Measurements from ENCODE around the gene F2R.
"Not testable (repeated sequence)": the region's sequence is repeated elsewhere in the genome, so short reads cannot be mapped to it uniquely, and the experiment has no call there.

F2R gene

DNA sequence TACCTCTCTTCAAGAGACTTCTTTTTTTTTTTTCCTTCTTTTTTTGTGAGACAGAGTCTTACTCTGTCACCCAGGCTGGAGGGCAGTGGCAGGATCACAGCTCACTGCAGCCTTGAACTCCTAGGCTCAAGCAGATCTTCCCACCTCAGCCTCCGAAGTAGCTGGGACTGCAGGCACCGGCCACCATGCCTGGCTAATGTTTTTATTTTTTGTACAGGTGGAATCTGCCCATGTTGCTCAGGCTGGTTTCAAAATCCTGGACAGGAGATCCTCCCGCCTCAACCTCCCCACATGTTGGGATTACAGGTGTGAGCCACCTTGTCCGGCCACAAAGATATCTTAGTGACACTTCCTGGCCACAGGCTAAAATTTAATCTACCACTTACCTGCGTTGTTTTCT is 60.0 kb downstream of the F2R start:
- TF ChIP-seq, protein P1, sequence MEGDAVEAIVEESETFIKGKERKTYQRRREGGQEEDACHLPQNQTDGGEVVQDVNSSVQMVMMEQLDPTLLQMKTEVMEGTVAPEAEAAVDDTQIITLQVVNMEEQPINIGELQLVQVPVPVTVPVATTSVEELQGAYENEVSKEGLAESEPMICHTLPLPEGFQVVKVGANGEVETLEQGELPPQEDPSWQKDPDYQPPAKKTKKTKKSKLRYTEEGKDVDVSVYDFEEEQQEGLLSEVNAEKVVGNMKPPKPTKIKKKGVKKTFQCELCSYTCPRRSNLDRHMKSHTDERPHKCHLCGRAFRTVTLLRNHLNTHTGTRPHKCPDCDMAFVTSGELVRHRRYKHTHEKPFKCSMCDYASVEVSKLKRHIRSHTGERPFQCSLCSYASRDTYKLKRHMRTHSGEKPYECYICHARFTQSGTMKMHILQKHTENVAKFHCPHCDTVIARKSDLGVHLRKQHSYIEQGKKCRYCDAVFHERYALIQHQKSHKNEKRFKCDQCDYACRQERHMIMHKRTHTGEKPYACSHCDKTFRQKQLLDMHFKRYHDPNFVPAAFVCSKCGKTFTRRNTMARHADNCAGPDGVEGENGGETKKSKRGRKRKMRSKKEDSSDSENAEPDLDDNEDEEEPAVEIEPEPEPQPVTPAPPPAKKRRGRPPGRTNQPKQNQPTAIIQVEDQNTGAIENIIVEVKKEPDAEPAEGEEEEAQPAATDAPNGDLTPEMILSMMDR (conservative IDR thresholded peaks at IDR 0.05), result no peak
- no peak for TF ChIP-seq ZFX (IDR thresholded peaks at IDR 0.05)
- H3K27ac ChIP-seq, result no peak overlapping the region

DNA sequence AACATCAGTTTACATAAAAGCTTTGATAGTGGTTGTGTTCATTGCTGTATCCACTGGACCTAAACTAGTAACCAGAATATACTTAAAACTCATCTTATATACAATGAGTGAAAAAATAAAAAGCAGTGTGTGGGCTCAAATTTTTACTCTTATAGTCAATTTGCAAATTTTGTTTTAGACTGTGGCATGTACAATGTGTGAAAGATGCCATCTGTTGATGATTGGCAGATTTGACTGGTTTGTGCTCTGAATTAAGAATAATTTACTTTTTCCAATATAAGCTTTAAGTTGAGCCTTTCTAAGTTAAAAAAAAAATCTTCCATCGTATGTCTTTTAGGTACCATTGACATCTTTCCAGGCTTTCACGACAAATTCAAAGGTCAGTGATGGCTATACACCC is 60.5 kb downstream of the F2R start:
- H3K27ac ChIP-seq, result no peak overlapping the region
- TF ChIP-seq ZFX (IDR thresholded peaks at IDR 0.05), result no peak
- TF ChIP-seq, protein P1 (conservative IDR thresholded peaks at IDR 0.05), result no peak

DNA sequence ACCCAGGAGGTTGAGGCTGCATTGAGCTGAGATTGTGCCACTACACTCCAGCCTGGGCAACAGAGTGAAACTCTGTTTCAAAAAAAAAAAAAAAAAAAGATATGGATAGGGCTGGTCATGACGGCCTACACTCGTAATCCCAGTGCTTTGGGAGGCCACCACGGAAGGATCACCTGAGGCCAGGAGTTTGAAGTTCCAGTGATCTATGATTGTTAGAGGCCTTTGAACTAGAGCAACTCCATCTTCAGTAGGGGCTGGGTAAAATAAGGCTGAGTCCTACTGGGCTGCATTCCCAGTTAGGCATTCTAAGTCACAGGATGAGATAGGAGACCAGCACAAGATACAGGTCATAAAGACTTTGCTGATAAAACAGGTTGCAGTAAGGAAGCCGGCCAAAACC is 64.7 kb downstream of the F2R start:
- H3K27ac ChIP-seq, result not testable (repeated sequence)

DNA sequence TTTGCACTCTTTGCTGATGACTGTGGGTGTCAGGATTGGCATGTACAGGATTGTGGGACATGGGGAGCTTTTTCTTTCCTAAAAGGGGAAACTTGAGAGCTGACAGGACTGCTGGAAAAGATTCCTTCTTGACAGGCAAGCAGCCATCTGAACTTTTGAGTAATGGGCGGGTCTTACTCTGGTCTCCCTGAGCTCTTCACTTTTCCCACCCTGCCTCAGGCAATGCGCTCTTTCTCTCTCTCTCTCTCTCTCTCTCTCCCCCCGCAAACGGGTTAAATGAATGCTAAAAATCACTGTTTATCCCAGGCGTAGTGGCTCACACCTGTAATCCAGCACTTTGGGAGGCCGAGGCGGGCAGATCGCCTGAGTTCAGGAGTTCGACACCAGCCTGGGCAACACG is 65.8 kb downstream of the F2R start:
- TF ChIP-seq, protein P1 (conservative IDR thresholded peaks at IDR 0.05), result no peak
- TF ChIP-seq ZFX (IDR thresholded peaks at IDR 0.05), result no peak
- H3K27ac ChIP-seq, result no peak overlapping the region

DNA sequence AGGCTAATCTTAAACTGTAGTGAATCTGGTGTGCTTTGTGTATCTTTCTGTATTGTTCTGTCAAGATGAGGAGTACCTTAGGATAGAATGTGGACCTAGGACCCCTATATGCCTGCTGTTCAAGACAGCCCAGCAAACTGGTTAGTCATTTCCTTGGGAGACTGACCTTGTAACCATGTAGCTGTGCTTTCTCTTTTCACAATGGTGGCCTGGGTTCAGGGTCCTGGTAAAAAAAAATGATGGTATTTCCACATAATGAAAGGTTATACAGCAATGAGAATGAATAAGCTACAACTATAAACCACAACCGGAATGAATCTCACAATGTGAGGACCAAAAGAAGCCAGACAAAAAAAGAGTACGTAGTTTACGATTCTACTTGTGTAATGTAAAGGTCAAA is 66.5 kb downstream of the F2R start:
- no peak overlapping the region for H3K27ac ChIP-seq

More for the DNA sequence above, 66.5 kb downstream of the F2R start:
- TF ChIP-seq, protein P1 (conservative IDR thresholded peaks at IDR 0.05), result no peak
- TF ChIP-seq ZFX (IDR thresholded peaks at IDR 0.05), result no peak

Measured in C4-2B (cell line).